ENCODE measurements around the gene NPAS3.

NPAS3 gene

GRCh38 chr14:33444136-33444535 is 505.5 kb downstream of the NPAS3 start:
- no peak overlapping the region for H3K27ac ChIP-seq
- no peak overlapping the region for H3K4me3 ChIP-seq (IDR thresholded peaks at IDR 0.05; ENCODE audit: insufficient read depth, low read depth, low read length)
- no peaks in the 10 kb centered on the region for H3K27me3 ChIP-seq (ENCODE audit: insufficient read depth, low read depth)
- no peaks in the 10 kb centered on the region for H4K20me1 ChIP-seq (ENCODE audit: insufficient read depth)
- no peaks in the 10 kb centered on the region for H3K4me1 ChIP-seq (ENCODE audit: low read depth, poor library complexity, severe bottlenecking)
- no peak overlapping the region for H2AFZ ChIP-seq (ENCODE audit: low read depth)
- H3K79me2 ChIP-seq (ENCODE audit: insufficient read depth, low read depth), result no peaks in the 10 kb centered on the region
- H3K9ac ChIP-seq, result no peak overlapping the region
- no peak for TF ChIP-seq CTCF (conservative IDR thresholded peaks at IDR 0.05; ENCODE audit: low read depth, low read length)
- H3K36me3 ChIP-seq (ENCODE audit: insufficient read depth), result no peaks in the 10 kb centered on the region
- H3K4me2 ChIP-seq, result no peak overlapping the region

DNA sequence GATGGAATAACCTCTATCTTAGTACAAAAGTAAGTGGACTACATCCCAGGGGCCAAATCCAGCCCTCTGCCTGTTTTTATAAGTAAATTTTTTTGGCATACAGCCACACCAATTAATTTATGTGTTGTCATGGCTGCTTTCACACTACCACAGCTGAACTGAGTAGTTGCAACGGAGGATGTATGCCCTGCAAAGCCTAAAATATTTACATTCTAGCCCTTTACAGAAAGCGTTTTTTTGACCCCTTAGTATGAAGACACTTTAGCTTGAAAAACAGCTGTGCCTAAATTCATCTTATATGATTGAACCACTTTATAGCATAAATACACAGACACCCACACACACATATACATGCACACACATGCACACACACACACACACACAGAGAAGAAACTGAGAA is 510.6 kb downstream of the NPAS3 start:
- no peak for TF ChIP-seq CTCF (conservative IDR thresholded peaks at IDR 0.05; ENCODE audit: low read depth, low read length)
- Histone ChIP-seq H3K4me3 (IDR thresholded peaks at IDR 0.05; ENCODE audit: insufficient read depth, low read depth, low read length) (no peak overlapping the region), H3K27ac (no peak overlapping the region), H4K20me1 (ENCODE audit: insufficient read depth) (no peaks in the 10 kb centered on the region), H3K79me2 (ENCODE audit: insufficient read depth, low read depth) (no peaks in the 10 kb centered on the region), H3K4me1 (ENCODE audit: low read depth, poor library complexity, severe bottlenecking) (no peaks in the 10 kb centered on the region), H2AFZ (ENCODE audit: low read depth) (no peak overlapping the region), H3K9ac (no peak overlapping the region), H3K4me2 (no peak overlapping the region), H3K27me3 (ENCODE audit: insufficient read depth, low read depth) (no peaks in the 10 kb centered on the region), H3K36me3 (ENCODE audit: insufficient read depth) (no peaks in the 10 kb centered on the region)

DNA sequence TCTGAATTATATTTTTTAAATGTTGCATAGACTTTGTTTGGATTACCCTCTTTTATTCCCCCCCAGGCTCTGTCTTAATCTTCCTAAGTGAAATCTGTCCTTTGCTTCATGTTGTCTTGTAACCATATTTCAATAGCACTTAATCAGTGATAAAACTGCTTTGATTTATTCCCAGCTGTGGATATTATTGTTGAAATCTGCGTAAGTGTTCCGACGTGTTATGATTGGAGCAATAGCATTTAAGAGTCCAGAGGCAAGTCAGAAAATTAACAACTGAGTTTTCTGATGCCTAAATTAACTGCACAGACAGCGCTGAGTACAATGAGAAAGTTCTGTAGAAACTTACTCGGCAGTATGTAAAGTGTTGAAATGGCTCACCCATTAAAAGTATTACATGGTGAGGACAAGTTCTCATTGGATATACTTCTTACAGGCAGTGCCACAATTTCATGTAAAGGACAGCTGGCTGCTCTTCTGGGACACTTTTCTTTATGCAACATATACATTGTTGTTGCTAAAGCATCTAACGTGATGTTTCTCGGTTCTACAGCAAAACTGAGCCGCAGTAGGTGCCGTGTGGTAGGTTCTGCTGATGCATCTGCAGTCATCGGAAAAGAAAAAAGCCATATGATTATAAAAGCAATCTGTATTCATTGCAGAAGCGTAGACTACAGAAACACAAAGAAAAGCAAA is 511.2 kb downstream of the NPAS3 start:
- no peaks in the 10 kb centered on the region for H3K36me3 ChIP-seq (ENCODE audit: insufficient read depth)
- no peaks in the 10 kb centered on the region for H3K4me1 ChIP-seq (ENCODE audit: low read depth, poor library complexity, severe bottlenecking)
- H3K79me2 ChIP-seq (ENCODE audit: insufficient read depth, low read depth), result no peaks in the 10 kb centered on the region
- H2AFZ ChIP-seq (ENCODE audit: low read depth), result no peak overlapping the region
- H3K9ac ChIP-seq, result no peak overlapping the region
- TF ChIP-seq CTCF (conservative IDR thresholded peaks at IDR 0.05; ENCODE audit: low read depth, low read length), result no peak
- no peak overlapping the region for H3K4me2 ChIP-seq
- H4K20me1 ChIP-seq (ENCODE audit: insufficient read depth), result no peaks in the 10 kb centered on the region
- H3K4me3 ChIP-seq (IDR thresholded peaks at IDR 0.05; ENCODE audit: insufficient read depth, low read depth, low read length), result no peak overlapping the region
- no peaks in the 10 kb centered on the region for H3K27me3 ChIP-seq (ENCODE audit: insufficient read depth, low read depth)
- no peak overlapping the region for H3K27ac ChIP-seq

GRCh38 chr14:33450416-33450815 is 511.7 kb downstream of the NPAS3 start:
- H3K4me2 ChIP-seq, result no peak overlapping the region
- no peaks in the 10 kb centered on the region for H4K20me1 ChIP-seq (ENCODE audit: insufficient read depth)
- TF ChIP-seq CTCF (conservative IDR thresholded peaks at IDR 0.05; ENCODE audit: low read depth, low read length), result no peak
- no peak overlapping the region for H3K27ac ChIP-seq
- H3K79me2 ChIP-seq (ENCODE audit: insufficient read depth, low read depth), result no peaks in the 10 kb centered on the region
- no peak overlapping the region for H2AFZ ChIP-seq (ENCODE audit: low read depth)
- H3K4me3 ChIP-seq (IDR thresholded peaks at IDR 0.05; ENCODE audit: insufficient read depth, low read depth, low read length), result no peak overlapping the region
- no peak overlapping the region for H3K9ac ChIP-seq
- H3K36me3 ChIP-seq (ENCODE audit: insufficient read depth), result no peaks in the 10 kb centered on the region
- H3K27me3 ChIP-seq (ENCODE audit: insufficient read depth, low read depth), result no peaks in the 10 kb centered on the region
- H3K4me1 ChIP-seq (ENCODE audit: low read depth, poor library complexity, severe bottlenecking), result no peaks in the 10 kb centered on the region
